Dedifferentiated amniotic fluid mesenchymal stem cell (primary cell): ENCODE results near the gene FLT4.

Source experiments
- DNase-seq: peaks from one replicate; pipeline ENCODE4 v3.0.0-alpha.2; 2016; ENCODE audit errors: extremely low spot score

Gene FLT4

GRCh38 chr5:180607861-180608571, 41.4 kb downstream of the FLT4 start:
- DNase-seq, result no peak

GRCh38 chr5:180606215-180606785, 43.1 kb downstream of the FLT4 start:
- DNase-seq, result no peak

- DNase-seq, result peak; percentile 40
Observed at GRCh38 chr5:180605554-180606214, 43.7 kb downstream of the FLT4 start.

- no peak for DNase-seq
Observed at GRCh38 chr5:180604271-180604670, 45.1 kb downstream of the FLT4 start.

- DNase-seq, result no peak
Observed at GRCh38 chr5:180603076-180603594, 46.3 kb downstream of the FLT4 start.

GRCh38 chr5:180602481-180603075, 46.8 kb downstream of the FLT4 start:
- no peak for DNase-seq

- DNase-seq, result no peak
Observed at GRCh38 chr5:180601591-180602480, 47.6 kb downstream of the FLT4 start.

GRCh38 chr5:180600554-180601041, 48.8 kb downstream of the FLT4 start:
- no peak for DNase-seq

GRCh38 chr5:180599981-180600553, 49.3 kb downstream of the FLT4 start:
- no peak for DNase-seq

GRCh38 chr5:180599590-180599914, 49.8 kb downstream of the FLT4 start:
- DNase-seq, result no peak

GRCh38 chr5:180598797-180599589, 50.4 kb downstream of the FLT4 start:
- no peak for DNase-seq

- DNase-seq, result no peak
Observed at GRCh38 chr5:180598316-180598701, 51.1 kb downstream of the FLT4 start.

GRCh38 chr5:180596668-180597231, 52.6 kb downstream of the FLT4 start:
- no peak for DNase-seq

GRCh38 chr5:180596115-180596667, 53.2 kb downstream of the FLT4 start:
- no peak for DNase-seq

- no peak for DNase-seq
Observed at GRCh38 chr5:180595381-180596114, 53.9 kb downstream of the FLT4 start.

- no peak for DNase-seq
Observed at GRCh38 chr5:180595046-180595379, 54.4 kb downstream of the FLT4 start.

- DNase-seq, result no peak
Observed at GRCh38 chr5:180594311-180595045, 54.9 kb downstream of the FLT4 start.

GRCh38 chr5:180593446-180594206, 55.8 kb downstream of the FLT4 start:
- DNase-seq, result no peak
